ENCODE results near the gene SMURF2. TPM values are rescaled to one million over a fixed set of nuclear protein-coding genes. Genes with fewer than 3 reads are reported as not detected.

SMURF2 gene
- total RNA-seq, 1 experiment from 2014 or later, result 76.6 TPM

DNA sequence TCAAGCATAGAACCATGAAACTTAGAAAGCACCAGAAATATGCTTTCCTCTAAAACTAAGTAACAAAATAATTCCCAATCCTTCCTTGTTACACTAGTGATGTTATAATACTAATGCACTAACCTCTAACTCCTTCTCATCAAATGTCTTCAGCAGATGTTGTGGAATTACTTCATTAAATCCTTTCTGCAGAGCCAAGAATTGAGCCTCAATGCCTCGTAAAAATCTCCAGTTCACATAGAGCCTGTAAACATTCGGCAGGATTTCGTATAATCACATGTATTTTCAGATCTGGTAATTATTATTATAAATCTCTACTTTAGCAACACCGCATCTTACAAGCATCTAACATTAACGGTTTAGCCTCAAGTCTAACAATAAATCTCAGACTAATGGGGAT lies 110.6 kb downstream of the SMURF2 start:
- Histone ChIP-seq H3K27me3 (ENCODE audit: low read length) (no peaks in the 10 kb centered on the region), H3K27ac (ENCODE audit: low read length) (no peak overlapping the region), H4K20me1 (ENCODE audit: low read length) (no peaks in the 10 kb centered on the region), H3K9me3 (ENCODE audit: low read length) (no peaks in the 10 kb centered on the region), H2AFZ (ENCODE audit: low read length) (no peak overlapping the region), H3K4me1 (ENCODE audit: insufficient read depth, low read length) (no peaks in the 10 kb centered on the region), H3F3A (ENCODE audit: low read length, unreplicated experiment) (peaks cover 4% of the 10 kb centered on the region), H3K9me2 (replicated peaks; ENCODE audit: low read length) (no peaks in the 10 kb centered on the region), H3K4me2 (ENCODE audit: low read length) (no peak overlapping the region), H3K36me3 (ENCODE audit: low read depth, low read length) (peaks cover 75% of the 10 kb centered on the region), H3K9ac (ENCODE audit: low read length) (no peak overlapping the region), H3K79me2 (ENCODE audit: low read length) (no peaks in the 10 kb centered on the region), H3K4me3 (ENCODE audit: low read length) (no peak overlapping the region)
- TF ChIP-seq EZH2phosphoT487 (IDR thresholded peaks at IDR 0.05; ENCODE audit: borderline replicate concordance, low read length) (no peak), EZH2 (IDR thresholded peaks at IDR 0.05; ENCODE audit: low read length, unreplicated experiment) (no peak)
- TF ChIP-seq, protein P1, sequence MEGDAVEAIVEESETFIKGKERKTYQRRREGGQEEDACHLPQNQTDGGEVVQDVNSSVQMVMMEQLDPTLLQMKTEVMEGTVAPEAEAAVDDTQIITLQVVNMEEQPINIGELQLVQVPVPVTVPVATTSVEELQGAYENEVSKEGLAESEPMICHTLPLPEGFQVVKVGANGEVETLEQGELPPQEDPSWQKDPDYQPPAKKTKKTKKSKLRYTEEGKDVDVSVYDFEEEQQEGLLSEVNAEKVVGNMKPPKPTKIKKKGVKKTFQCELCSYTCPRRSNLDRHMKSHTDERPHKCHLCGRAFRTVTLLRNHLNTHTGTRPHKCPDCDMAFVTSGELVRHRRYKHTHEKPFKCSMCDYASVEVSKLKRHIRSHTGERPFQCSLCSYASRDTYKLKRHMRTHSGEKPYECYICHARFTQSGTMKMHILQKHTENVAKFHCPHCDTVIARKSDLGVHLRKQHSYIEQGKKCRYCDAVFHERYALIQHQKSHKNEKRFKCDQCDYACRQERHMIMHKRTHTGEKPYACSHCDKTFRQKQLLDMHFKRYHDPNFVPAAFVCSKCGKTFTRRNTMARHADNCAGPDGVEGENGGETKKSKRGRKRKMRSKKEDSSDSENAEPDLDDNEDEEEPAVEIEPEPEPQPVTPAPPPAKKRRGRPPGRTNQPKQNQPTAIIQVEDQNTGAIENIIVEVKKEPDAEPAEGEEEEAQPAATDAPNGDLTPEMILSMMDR (conservative IDR thresholded peaks at IDR 0.05; ENCODE audit: low read depth, low read length), result no peak
- no TSS peak for BruUV-seq (replicated peaks)
- ATAC-seq, result no peak
- intact Hi-C loops (cut with micrococcal nuclease), result no loop called here
- POLR2A ChIA-PET (ENCODE audit: unreplicated experiment), result no interaction called here
- CTCF ChIA-PET, result no interaction called here
- no peak for DNase-seq

DNA sequence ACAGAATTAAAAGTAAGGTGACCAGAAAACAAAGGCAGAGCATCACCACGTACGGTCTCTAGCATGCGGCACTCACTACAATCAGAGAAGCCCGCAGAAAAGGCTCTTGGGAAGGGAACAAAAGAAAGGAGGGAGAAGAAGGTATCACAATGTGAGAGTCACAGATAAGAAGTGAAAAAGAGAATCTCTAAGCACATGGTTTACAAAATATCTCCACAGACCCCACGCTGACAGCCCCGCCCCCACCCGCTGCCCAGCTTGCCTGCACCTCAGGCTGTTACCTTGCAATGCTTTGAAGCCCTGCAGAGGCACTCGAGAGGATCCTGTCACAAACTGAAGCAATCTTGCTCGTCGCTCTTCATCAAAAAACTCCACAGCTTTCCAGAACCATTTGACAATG lies 114.8 kb downstream of the SMURF2 start:
- ChIA-PET CTCF (interaction anchor here (0.6 kb wide), 1 partner anchor 8 kb away, joined by 3 read pairs; no protein-coding TSS in a partner anchor), POLR2A (ENCODE audit: unreplicated experiment) (interaction anchor here (0.6 kb wide), 1 partner anchor 15 kb away, joined by 6 read pairs; no protein-coding TSS in a partner anchor)
- no peaks in the 10 kb centered on the region for H3K27me3 ChIP-seq (ENCODE audit: low read length)
- DNase-seq (no peak), ATAC-seq (no peak)
- H3K27ac ChIP-seq (ENCODE audit: low read length), result no peak overlapping the region
- H3F3A ChIP-seq (ENCODE audit: low read length, unreplicated experiment), result peaks cover 4% of the 10 kb centered on the region
- no peaks in the 10 kb centered on the region for H3K9me3 ChIP-seq (ENCODE audit: low read length)
- no TSS peak for BruUV-seq (replicated peaks)
- H3K4me3 ChIP-seq (ENCODE audit: low read length), result no peak overlapping the region
- no peaks in the 10 kb centered on the region for H3K4me1 ChIP-seq (ENCODE audit: insufficient read depth, low read length)
- no peaks in the 10 kb centered on the region for H3K79me2 ChIP-seq (ENCODE audit: low read length)
- no peak for TF ChIP-seq EZH2phosphoT487 (IDR thresholded peaks at IDR 0.05; ENCODE audit: borderline replicate concordance, low read length)
- no peak for TF ChIP-seq EZH2 (IDR thresholded peaks at IDR 0.05; ENCODE audit: low read length, unreplicated experiment)
- TF ChIP-seq, protein P1 (conservative IDR thresholded peaks at IDR 0.05; ENCODE audit: low read depth, low read length), result no peak
- H3K9ac ChIP-seq (ENCODE audit: low read length), result no peak overlapping the region
- 0 out of 2 replicates have a peak, but pooled peaks cover 4% of the 10 kb centered on the region for H4K20me1 ChIP-seq (ENCODE audit: low read length)
- no peak overlapping the region for H2AFZ ChIP-seq (ENCODE audit: low read length)
- H3K4me2 ChIP-seq (ENCODE audit: low read length), result no peak overlapping the region
- intact Hi-C loops (cut with micrococcal nuclease), result loop anchor here (10.0 kb wide), 1 partner anchor 57 kb away; no protein-coding TSS in a partner anchor
- H3K9me2 ChIP-seq (replicated peaks; ENCODE audit: low read length), result no peaks in the 10 kb centered on the region
- H3K36me3 ChIP-seq (ENCODE audit: low read depth, low read length), result peaks cover 82% of the 10 kb centered on the region

DNA sequence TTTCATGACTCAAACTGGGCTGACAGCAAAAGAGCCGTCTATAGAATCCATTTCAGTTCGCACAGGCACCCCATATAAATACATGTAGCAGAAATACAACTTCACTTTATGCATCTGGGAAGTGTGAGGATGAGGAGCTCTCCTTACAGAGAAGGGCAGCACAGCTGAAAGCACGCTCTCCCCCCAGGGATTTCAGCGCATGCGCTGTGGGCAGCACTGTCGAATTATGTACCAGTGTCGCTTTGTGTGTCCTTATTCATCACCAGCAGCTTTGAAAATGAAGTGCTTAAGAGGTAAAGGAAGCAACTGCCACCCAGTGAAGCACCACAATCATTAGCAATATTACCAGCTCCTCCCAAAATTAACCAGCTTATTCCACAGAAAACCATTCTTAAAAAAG lies 115.4 kb downstream of the SMURF2 start:
- H4K20me1 ChIP-seq (ENCODE audit: low read length), result 0 out of 2 replicates have a peak, but pooled peaks cover 4% of the 10 kb centered on the region
- H3K79me2 ChIP-seq (ENCODE audit: low read length), result no peaks in the 10 kb centered on the region
- H3K27ac ChIP-seq (ENCODE audit: low read length), result no peak overlapping the region
- ATAC-seq (no peak), DNase-seq (no peak)
- intact Hi-C loops (cut with micrococcal nuclease), result loop anchor here (10.0 kb wide), 1 partner anchor 58 kb away; no protein-coding TSS in a partner anchor
- TF ChIP-seq EZH2 (IDR thresholded peaks at IDR 0.05; ENCODE audit: low read length, unreplicated experiment) (no peak), EZH2phosphoT487 (IDR thresholded peaks at IDR 0.05; ENCODE audit: borderline replicate concordance, low read length) (no peak)
- TF ChIP-seq, protein P1 (conservative IDR thresholded peaks at IDR 0.05; ENCODE audit: low read depth, low read length), result no peak
- H3K4me3 ChIP-seq (ENCODE audit: low read length), result no peak overlapping the region
- no peaks in the 10 kb centered on the region for H3K9me2 ChIP-seq (replicated peaks; ENCODE audit: low read length)
- H3K4me2 ChIP-seq (ENCODE audit: low read length), result no peak overlapping the region
- H3K9ac ChIP-seq (ENCODE audit: low read length), result no peak overlapping the region
- peaks cover 4% of the 10 kb centered on the region for H3F3A ChIP-seq (ENCODE audit: low read length, unreplicated experiment)
- peaks cover 81% of the 10 kb centered on the region for H3K36me3 ChIP-seq (ENCODE audit: low read depth, low read length)
- no TSS peak for BruUV-seq (replicated peaks)
- POLR2A ChIA-PET (ENCODE audit: unreplicated experiment), result interaction anchor here (0.6 kb wide), 1 partner anchor 15 kb away, joined by 6 read pairs; no protein-coding TSS in a partner anchor
- no peaks in the 10 kb centered on the region for H3K27me3 ChIP-seq (ENCODE audit: low read length)
- no peak overlapping the region for H2AFZ ChIP-seq (ENCODE audit: low read length)
- CTCF ChIA-PET, result no interaction called here
- no peaks in the 10 kb centered on the region for H3K9me3 ChIP-seq (ENCODE audit: low read length)
- no peaks in the 10 kb centered on the region for H3K4me1 ChIP-seq (ENCODE audit: insufficient read depth, low read length)
